Activated T-cell treated with anti-CD3 and anti-CD28 coated beads for 48 hours (primary cell): ENCODE results near the gene ADCYAP1R1.

Source experiments
- DNase-seq: peaks from one replicate; pipeline ENCODE4 v3.0.0-alpha.2; 2020; ENCODE audit warnings: low read depth

Gene ADCYAP1R1

GRCh38 chr7:31106303-31107105 is 54.4 kb downstream of the ADCYAP1R1 start:
- DNase-seq = no peak

- DNase-seq = no peak
Observed at GRCh38 chr7:31107106-31108090, 55.3 kb downstream of the ADCYAP1R1 start.

- DNase-seq = no peak
Observed at GRCh38 chr7:31108097-31108657, 56.1 kb downstream of the ADCYAP1R1 start.

- DNase-seq = no peak
Observed at GRCh38 chr7:31109751-31110150, 57.6 kb downstream of the ADCYAP1R1 start.

GRCh38 chr7:31110331-31111108 is 58.4 kb downstream of the ADCYAP1R1 start:
- no peak for DNase-seq

GRCh38 chr7:31111109-31111451 is 59.0 kb downstream of the ADCYAP1R1 start:
- no peak for DNase-seq

- DNase-seq = no peak
Observed at GRCh38 chr7:31113660-31114059, 61.6 kb downstream of the ADCYAP1R1 start.

GRCh38 chr7:31114593-31115343 is 62.7 kb downstream of the ADCYAP1R1 start:
- DNase-seq = no peak

- DNase-seq = no peak
Observed at GRCh38 chr7:31116615-31117014, 64.5 kb downstream of the ADCYAP1R1 start.

GRCh38 chr7:31119249-31119648 is 67.1 kb downstream of the ADCYAP1R1 start:
- DNase-seq = no peak

GRCh38 chr7:31120800-31121513 is 68.8 kb downstream of the ADCYAP1R1 start:
- no peak for DNase-seq

GRCh38 chr7:31121601-31122000 is 69.5 kb downstream of the ADCYAP1R1 start:
- DNase-seq = no peak

GRCh38 chr7:31122649-31123058 is 70.5 kb downstream of the ADCYAP1R1 start:
- DNase-seq = peak; percentile 22

GRCh38 chr7:31123321-31123720 is 71.2 kb downstream of the ADCYAP1R1 start:
- DNase-seq = no peak

GRCh38 chr7:31123726-31124125 is 71.6 kb downstream of the ADCYAP1R1 start:
- no peak for DNase-seq

- DNase-seq = no peak
Observed at GRCh38 chr7:31125171-31125570, 73.1 kb downstream of the ADCYAP1R1 start.

GRCh38 chr7:31126976-31127375 is 74.9 kb downstream of the ADCYAP1R1 start:
- DNase-seq = no peak

- no peak for DNase-seq
Observed at GRCh38 chr7:31129067-31129466, 77.0 kb downstream of the ADCYAP1R1 start.

- DNase-seq = no peak
Observed at GRCh38 chr7:31133497-31133896, 81.4 kb downstream of the ADCYAP1R1 start.
